ENCODE results near the gene LAYN. TPM values are rescaled to one million over a fixed set of nuclear protein-coding genes. Genes with fewer than 3 reads are reported as not detected.

Gene LAYN
- total RNA-seq, 2 donors from 2014 or later = 0.52 to 0.67 TPM

- Mint-ChIP-seq H3K4me1 (ENCODE audit: low read depth in 2 of 2) (no peaks in the 10 kb centered on the region), H3K27ac (no peak overlapping the region), H3K36me3 (no peaks in the 10 kb centered on the region), H3K9me3 (no peaks in the 10 kb centered on the region), H3K4me3 (no peak overlapping the region), H3K27me3 (peaks cover 0 to 7% of the 10 kb centered on the region in 2 donors)
- no peak for ATAC-seq
- DNase-seq (ENCODE audit: low spot score) = no peak
Measured at GRCh38 chr11:111561306-111561705, 20.8 kb downstream of the LAYN start.

- Mint-ChIP-seq H3K36me3 (no peaks in the 10 kb centered on the region), H3K9me3 (no peaks in the 10 kb centered on the region), H3K4me3 (no peak overlapping the region), H3K27ac (no peak overlapping the region), H3K4me1 (ENCODE audit: low read depth in 2 of 2) (no peaks in the 10 kb centered on the region), H3K27me3 (peaks cover 0 to 7% of the 10 kb centered on the region in 2 donors)
- ATAC-seq = no peak
- DNase-seq (ENCODE audit: low spot score) = no peak
Measured at GRCh38 chr11:111561791-111562325, 21.3 kb downstream of the LAYN start.

GRCh38 chr11:111562692-111563389 lies 22.3 kb downstream of the LAYN start:
- ATAC-seq = no peak
- Mint-ChIP-seq H3K4me3 (no peak overlapping the region), H3K4me1 (ENCODE audit: low read depth in 2 of 2) (no peaks in the 10 kb centered on the region), H3K27ac (no peak overlapping the region), H3K36me3 (no peaks in the 10 kb centered on the region), H3K9me3 (no peaks in the 10 kb centered on the region), H3K27me3 (no peaks in the 10 kb centered on the region)
- no peak for DNase-seq (ENCODE audit: low spot score)

- H3K4me3 Mint-ChIP-seq = no peak overlapping the region
- no peaks in the 10 kb centered on the region for H3K36me3 Mint-ChIP-seq
- ATAC-seq = no peak
- no peaks in the 10 kb centered on the region for H3K4me1 Mint-ChIP-seq (ENCODE audit: low read depth in 2 of 2)
- no peak for DNase-seq (ENCODE audit: low spot score)
- no peaks in the 10 kb centered on the region for H3K9me3 Mint-ChIP-seq
- no peaks in the 10 kb centered on the region for H3K27me3 Mint-ChIP-seq
- H3K27ac Mint-ChIP-seq = no peak overlapping the region
Measured at GRCh38 chr11:111565114-111565720, 24.7 kb downstream of the LAYN start.

- Mint-ChIP-seq H3K4me1 (ENCODE audit: low read depth in 2 of 2) (no peaks in the 10 kb centered on the region), H3K4me3 (no peak overlapping the region), H3K36me3 (no peaks in the 10 kb centered on the region), H3K9me3 (no peaks in the 10 kb centered on the region), H3K27ac (no peak overlapping the region), H3K27me3 (peaks cover 0 to 4% of the 10 kb centered on the region in 2 donors)
- ATAC-seq = no peak
- no peak for DNase-seq (ENCODE audit: low spot score)
Measured at GRCh38 chr11:111566324-111566723, 25.8 kb downstream of the LAYN start.

GRCh38 chr11:111569476-111569875 lies 29.0 kb downstream of the LAYN start:
- Mint-ChIP-seq H3K27ac (no peak overlapping the region), H3K27me3 (peaks cover 0 to 7% of the 10 kb centered on the region in 2 donors), H3K4me3 (no peak overlapping the region), H3K36me3 (no peaks in the 10 kb centered on the region), H3K9me3 (no peaks in the 10 kb centered on the region), H3K4me1 (ENCODE audit: low read depth in 2 of 2) (peaks cover 0 to 5% of the 10 kb centered on the region in 2 donors)
- DNase-seq (ENCODE audit: low spot score) (no peak), ATAC-seq (no peak)

GRCh38 chr11:111570796-111571195 lies 30.3 kb downstream of the LAYN start:
- Mint-ChIP-seq H3K27me3 (peaks cover 0 to 7% of the 10 kb centered on the region in 2 donors), H3K36me3 (no peaks in the 10 kb centered on the region), H3K4me3 (no peak overlapping the region), H3K27ac (no peak overlapping the region), H3K4me1 (ENCODE audit: low read depth in 2 of 2) (peaks cover 3 to 9% of the 10 kb centered on the region in 2 donors), H3K9me3 (no peaks in the 10 kb centered on the region)
- DNase-seq (ENCODE audit: low spot score) (no peak), ATAC-seq (no peak)

- ATAC-seq (no peak), DNase-seq (ENCODE audit: low spot score) (no peak)
- Mint-ChIP-seq H3K4me1 (ENCODE audit: low read depth in 2 of 2) (peaks cover 3 to 9% of the 10 kb centered on the region in 2 donors), H3K36me3 (no peaks in the 10 kb centered on the region), H3K27me3 (peaks cover 0 to 7% of the 10 kb centered on the region in 2 donors), H3K4me3 (no peak overlapping the region), H3K27ac (no peak overlapping the region), H3K9me3 (no peaks in the 10 kb centered on the region)
Measured at GRCh38 chr11:111571829-111572501, 31.4 kb downstream of the LAYN start.

- peaks cover 0 to 7% of the 10 kb centered on the region in 2 donors for H3K27me3 Mint-ChIP-seq
- no peaks in the 10 kb centered on the region for H3K9me3 Mint-ChIP-seq
- no peak overlapping the region for H3K4me3 Mint-ChIP-seq
Measured at GRCh38 chr11:111572581-111572980, 32.1 kb downstream of the LAYN start.

GRCh38 chr11:111573821-111574249 lies 33.3 kb downstream of the LAYN start:
- ATAC-seq (no peak), DNase-seq (ENCODE audit: low spot score) (no peak)
- Mint-ChIP-seq H3K4me3 (no peak overlapping the region), H3K9me3 (no peaks in the 10 kb centered on the region), H3K4me1 (ENCODE audit: low read depth in 2 of 2) (peaks cover 3 to 9% of the 10 kb centered on the region in 2 donors), H3K27ac (no peak overlapping the region), H3K36me3 (no peaks in the 10 kb centered on the region), H3K27me3 (peaks cover 0 to 7% of the 10 kb centered on the region in 2 donors)

More at GRCh38 chr11:111572581-111572980, 32.1 kb downstream of the LAYN start:
- ATAC-seq (no peak), DNase-seq (ENCODE audit: low spot score) (no peak)
- H3K4me1 Mint-ChIP-seq (ENCODE audit: low read depth in 2 of 2) = peaks cover 3 to 9% of the 10 kb centered on the region in 2 donors
- H3K36me3 Mint-ChIP-seq = no peaks in the 10 kb centered on the region
- H3K27ac Mint-ChIP-seq = no peak overlapping the region

- Mint-ChIP-seq H3K4me1 (ENCODE audit: low read depth in 2 of 2) (peaks cover 3 to 9% of the 10 kb centered on the region in 2 donors), H3K36me3 (no peaks in the 10 kb centered on the region), H3K27me3 (peaks cover 0 to 7% of the 10 kb centered on the region in 2 donors), H3K9me3 (no peaks in the 10 kb centered on the region), H3K4me3 (peak overlapping the region; percentile 71), H3K27ac (peak overlapping the region in 1 of 2 donors; percentile 31)
- DNase-seq (ENCODE audit: low spot score) = no peak
- peak in 1 of 2 donors; percentile 65 for ATAC-seq
Measured at GRCh38 chr11:111574373-111575225, 34.1 kb downstream of the LAYN start.

- peaks cover 3 to 10% of the 10 kb centered on the region in 2 donors for H3K4me1 Mint-ChIP-seq (ENCODE audit: low read depth in 2 of 2)
- ATAC-seq = no peak
- no peaks in the 10 kb centered on the region for H3K9me3 Mint-ChIP-seq
Measured at GRCh38 chr11:111575740-111576139, 35.2 kb downstream of the LAYN start.

GRCh38 chr11:111577821-111578220 lies 37.3 kb downstream of the LAYN start:
- no peaks in the 10 kb centered on the region for H3K36me3 Mint-ChIP-seq
- H3K4me3 Mint-ChIP-seq = no peak overlapping the region
- peaks cover 3 to 17% of the 10 kb centered on the region in 2 donors for H3K4me1 Mint-ChIP-seq (ENCODE audit: low read depth in 2 of 2)
- no peak for ATAC-seq
- no peaks in the 10 kb centered on the region for H3K9me3 Mint-ChIP-seq
- DNase-seq (ENCODE audit: low spot score) = no peak
- H3K27me3 Mint-ChIP-seq = no peaks in the 10 kb centered on the region
- H3K27ac Mint-ChIP-seq = no peak overlapping the region

More at GRCh38 chr11:111575740-111576139, 35.2 kb downstream of the LAYN start:
- no peaks in the 10 kb centered on the region for H3K36me3 Mint-ChIP-seq
- H3K27me3 Mint-ChIP-seq = peaks cover 0 to 7% of the 10 kb centered on the region in 2 donors
- DNase-seq (ENCODE audit: low spot score) = no peak
- H3K4me3 Mint-ChIP-seq = no peak overlapping the region
- no peak overlapping the region for H3K27ac Mint-ChIP-seq
